ENCODE data around the gene REEP1.

Gene REEP1, protein sequence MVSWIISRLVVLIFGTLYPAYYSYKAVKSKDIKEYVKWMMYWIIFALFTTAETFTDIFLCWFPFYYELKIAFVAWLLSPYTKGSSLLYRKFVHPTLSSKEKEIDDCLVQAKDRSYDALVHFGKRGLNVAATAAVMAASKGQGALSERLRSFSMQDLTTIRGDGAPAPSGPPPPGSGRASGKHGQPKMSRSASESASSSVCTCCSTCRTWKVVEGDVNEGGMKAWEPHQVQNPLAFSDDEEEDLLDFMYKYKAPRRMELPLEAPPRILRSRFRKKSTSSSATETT

GRCh38 chr2:86337244-86337835 is at the start of gene REEP1:
REEP1 (minus strand) TSS chr2:86337626; CDS start chr2:86337510, 116 bp downstream.
- peak within 1 kb of the TSS; percentile 34 for H3K4me3 ChIP-seq (ENCODE audit: low read depth, low read length)
- no peak for DNase-seq (ENCODE audit: low read depth)

GRCh38 chr2:86383844-86384243 is 46.4 kb upstream of the REEP1 start:
- DNase-seq (ENCODE audit: low read depth): peak; percentile 64
- no peak overlapping the region for H3K4me3 ChIP-seq (ENCODE audit: low read depth, low read length)

DNA sequence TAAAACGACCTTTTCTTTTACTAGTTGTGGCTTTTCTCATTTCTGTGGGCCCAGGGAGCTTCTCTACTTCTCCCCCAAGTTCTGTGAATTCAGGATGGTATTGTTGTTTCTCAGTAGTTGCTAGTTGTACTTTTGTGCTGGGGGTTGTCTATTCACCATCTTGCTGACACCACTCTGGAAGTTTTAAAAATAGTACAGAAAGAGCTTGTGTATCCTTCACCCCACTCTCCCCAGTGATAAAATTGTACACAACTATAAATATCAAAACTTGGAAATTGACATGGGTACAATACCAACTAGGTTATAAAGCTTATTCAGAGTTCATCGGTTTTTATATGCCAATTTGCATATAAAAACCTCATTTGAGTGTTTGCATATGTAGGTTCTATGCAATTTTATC is 45.3 kb upstream of the REEP1 start:
- no peak overlapping the region for H3K4me3 ChIP-seq (ENCODE audit: low read depth, low read length)
- DNase-seq (ENCODE audit: low read depth): no peak

DNA sequence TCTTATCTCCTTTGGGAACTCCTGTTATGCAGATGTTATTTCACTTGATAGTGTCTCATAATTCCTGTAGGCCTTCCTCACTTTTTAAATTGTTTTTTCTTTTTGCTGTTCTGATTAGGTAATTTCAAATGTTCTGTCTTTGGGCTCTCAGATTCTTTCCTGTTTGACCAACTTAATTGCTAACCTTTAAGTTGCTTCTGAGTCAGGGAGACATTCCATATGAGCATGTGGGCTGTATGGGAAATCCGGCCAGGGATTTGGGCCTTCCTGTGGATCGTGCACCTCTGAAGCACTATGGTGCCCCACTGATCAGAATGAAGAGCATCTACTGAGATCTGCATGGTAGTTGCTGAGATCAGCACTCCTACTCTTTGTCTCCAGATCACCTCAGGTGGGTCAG is 44.7 kb upstream of the REEP1 start:
- H3K4me3 ChIP-seq (ENCODE audit: low read depth, low read length): no peak overlapping the region
- DNase-seq (ENCODE audit: low read depth): no peak

- DNase-seq (ENCODE audit: low read depth): no peak
- no peak overlapping the region for H3K4me3 ChIP-seq (ENCODE audit: low read depth, low read length)
Observed at GRCh38 chr2:86378469-86378868, 41.0 kb upstream of the REEP1 start.

DNA sequence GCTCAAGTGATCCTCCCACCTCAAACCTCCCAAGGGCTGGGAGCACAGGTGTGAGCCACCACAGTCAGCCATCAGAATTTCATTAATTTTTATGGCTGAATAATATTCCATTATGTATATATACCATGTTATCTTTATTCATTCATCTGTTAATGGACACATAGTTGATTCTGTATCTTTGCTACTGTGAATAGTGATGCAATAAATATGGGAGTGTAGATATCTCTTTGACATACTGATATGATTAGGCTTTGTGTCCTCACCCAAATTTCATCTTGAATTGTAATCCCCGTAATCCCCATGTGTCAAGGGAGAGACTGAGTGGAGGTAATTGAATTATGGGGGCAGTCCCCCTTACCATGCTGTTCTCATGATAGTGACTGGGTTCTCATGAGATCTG is 38.2 kb upstream of the REEP1 start:
- no peak overlapping the region for H3K4me3 ChIP-seq (ENCODE audit: low read depth, low read length)

GRCh38 chr2:86372641-86373502 is 35.4 kb upstream of the REEP1 start:
- DNase-seq (ENCODE audit: low read depth): no peak
- no peak overlapping the region for H3K4me3 ChIP-seq (ENCODE audit: low read depth, low read length)

More for the DNA sequence above, 38.2 kb upstream of the REEP1 start:
- DNase-seq (ENCODE audit: low read depth): no peak

- no peak overlapping the region for H3K4me3 ChIP-seq (ENCODE audit: low read depth, low read length)
- no peak for DNase-seq (ENCODE audit: low read depth)
Observed at GRCh38 chr2:86372133-86372532, 34.7 kb upstream of the REEP1 start.

- DNase-seq (ENCODE audit: low read depth): no peak
- H3K4me3 ChIP-seq (ENCODE audit: low read depth, low read length): no peak overlapping the region
Observed at GRCh38 chr2:86371527-86371926, 34.1 kb upstream of the REEP1 start.

DNA sequence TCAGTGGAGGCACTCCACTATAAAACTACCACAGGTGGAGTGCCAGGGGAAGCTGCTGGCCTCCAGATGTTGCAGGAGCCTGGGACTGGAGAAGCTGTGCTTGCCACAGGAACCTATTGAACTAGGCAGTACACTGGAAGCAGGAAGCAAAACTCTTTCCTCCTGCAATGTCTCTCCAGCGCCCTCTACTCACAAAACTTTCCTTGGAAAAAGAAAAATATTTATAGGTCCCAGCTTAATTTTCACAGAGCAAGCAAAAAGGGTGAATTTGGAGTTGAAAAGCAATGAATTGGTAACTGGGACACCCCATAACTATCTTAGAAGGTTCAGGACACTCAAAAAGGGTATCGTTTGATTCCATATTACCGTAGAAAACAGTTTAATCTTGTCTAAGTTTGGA is 33.2 kb upstream of the REEP1 start:
- no peak for DNase-seq (ENCODE audit: low read depth)
- H3K4me3 ChIP-seq (ENCODE audit: low read depth, low read length): no peak overlapping the region

DNA sequence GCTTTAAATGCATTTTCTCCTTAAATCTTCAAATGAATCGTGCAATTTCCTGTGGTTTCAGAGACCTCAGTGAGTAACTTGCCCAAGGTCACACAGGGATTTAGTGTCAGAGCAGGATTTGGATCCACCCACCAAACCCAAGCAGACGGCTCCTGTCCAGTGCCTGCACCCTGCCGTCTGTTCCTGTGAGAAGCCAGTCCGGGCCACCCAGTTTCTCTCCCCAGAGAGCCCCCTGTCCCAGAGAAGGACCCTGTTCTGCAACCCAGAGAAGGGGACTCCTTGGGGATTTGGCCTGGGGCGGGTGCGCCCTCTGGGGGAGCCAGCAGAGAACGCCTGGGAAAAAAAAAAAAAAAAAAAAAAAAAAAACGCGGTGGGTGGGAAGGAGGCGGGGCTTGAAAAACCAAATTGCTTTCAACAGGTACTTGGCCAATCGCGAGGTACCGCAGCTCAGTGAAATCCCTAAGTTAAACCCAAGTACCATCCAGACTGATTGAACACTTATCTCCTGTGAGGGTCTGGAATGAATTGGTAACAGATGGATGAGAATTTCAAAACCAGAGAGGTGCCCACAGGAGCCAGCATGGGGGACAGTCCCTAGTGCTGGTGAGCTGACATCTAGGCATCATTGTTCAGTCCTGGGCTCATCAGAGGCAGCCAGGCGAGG is 30.9 kb upstream of the REEP1 start:
- DNase-seq (ENCODE audit: low read depth): peak; percentile 19
- peak overlapping the region; percentile 8 for H3K4me3 ChIP-seq (ENCODE audit: low read depth, low read length)

DNA sequence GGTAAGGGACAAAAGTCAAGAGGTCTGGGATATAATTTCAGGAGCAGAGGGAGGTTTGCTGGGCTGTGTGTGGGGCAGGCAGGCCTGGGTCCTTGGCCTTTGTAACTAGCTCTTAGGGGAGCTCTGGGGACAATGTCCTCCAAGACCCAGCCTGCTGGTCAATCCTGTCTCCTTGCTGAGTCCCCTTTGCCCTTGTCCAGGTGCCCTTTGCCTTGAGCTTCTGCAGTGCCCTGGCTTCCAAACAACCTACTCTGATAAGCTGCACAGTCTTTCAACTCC is 30.0 kb upstream of the REEP1 start:
- DNase-seq (ENCODE audit: low read depth): no peak
- no peak overlapping the region for H3K4me3 ChIP-seq (ENCODE audit: low read depth, low read length)

- no peak overlapping the region for H3K4me3 ChIP-seq (ENCODE audit: low read depth, low read length)
- no peak for DNase-seq (ENCODE audit: low read depth)
Observed at GRCh38 chr2:86366651-86367498, 29.4 kb upstream of the REEP1 start.

DNA sequence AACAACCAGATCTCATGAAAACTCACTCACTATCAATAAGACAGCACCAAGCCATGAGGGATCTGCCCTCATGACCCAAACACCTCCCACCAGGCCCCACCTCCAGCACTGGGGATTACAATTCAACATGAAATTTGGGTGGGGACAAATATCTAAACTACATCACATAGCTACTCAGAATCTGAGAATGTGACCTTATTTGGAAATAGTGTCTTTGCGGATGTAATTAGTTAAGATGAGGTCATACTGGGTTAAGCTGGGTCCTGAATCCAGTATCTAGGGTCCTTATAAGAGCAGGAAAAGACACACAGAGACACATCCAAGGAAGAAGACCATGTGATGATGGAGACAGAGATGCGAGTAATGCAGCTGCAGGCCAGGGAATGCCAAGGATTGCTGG is 27.5 kb upstream of the REEP1 start:
- H3K4me3 ChIP-seq (ENCODE audit: low read depth, low read length): no peak overlapping the region
- no peak for DNase-seq (ENCODE audit: low read depth)

DNA sequence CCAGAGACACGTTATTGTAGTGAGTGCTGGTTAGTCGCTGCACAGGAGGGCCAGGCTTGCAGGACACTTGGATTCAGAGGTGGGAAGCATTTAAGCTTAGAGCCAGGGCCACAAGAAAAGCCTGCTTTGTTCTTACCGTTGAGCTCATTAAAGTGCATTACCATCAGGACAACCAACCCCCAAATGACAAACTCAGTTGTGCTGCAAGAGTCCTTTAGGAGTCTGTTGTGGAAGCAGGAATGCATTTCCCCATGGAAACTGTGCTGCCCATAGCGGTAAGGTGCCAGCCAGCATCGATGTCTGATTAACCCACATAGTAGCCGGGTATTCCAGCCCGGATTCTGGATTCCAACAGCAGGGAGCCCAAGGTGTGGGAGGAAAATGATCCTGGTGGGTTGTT is 23.4 kb upstream of the REEP1 start:
- H3K4me3 ChIP-seq (ENCODE audit: low read depth, low read length): no peak overlapping the region
- no peak for DNase-seq (ENCODE audit: low read depth)

GRCh38 chr2:86358957-86359356 is 21.5 kb upstream of the REEP1 start:
- DNase-seq (ENCODE audit: low read depth): no peak
- H3K4me3 ChIP-seq (ENCODE audit: low read depth, low read length): no peak overlapping the region

DNA sequence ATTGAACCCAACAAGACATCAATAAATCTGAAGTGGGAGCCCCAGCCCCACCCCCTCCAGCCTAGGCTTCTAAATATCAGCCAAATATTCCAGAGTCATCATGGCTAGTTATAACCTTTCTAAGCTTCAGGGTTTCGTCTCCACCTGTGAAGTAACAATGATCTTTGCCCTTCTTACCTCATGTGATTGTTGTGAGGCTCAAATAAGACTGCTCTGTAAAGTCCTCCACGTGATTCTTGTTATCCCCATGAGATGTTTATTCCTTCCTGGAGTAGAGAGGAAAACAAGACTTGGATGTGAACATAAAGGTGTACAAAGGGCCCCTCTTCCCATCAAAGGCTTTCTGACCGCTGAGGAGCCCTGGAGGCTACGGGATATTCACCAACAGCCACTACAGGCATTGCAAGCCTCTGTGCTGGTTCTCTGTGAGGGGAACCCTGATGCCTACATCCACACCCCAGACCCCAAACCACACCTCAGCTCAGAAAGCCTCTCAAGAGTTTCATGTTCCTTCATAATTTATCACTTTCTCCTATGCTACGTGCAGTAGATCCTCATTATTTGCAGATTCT is 20.1 kb upstream of the REEP1 start:
- no peak for DNase-seq (ENCODE audit: low read depth)
- no peak overlapping the region for H3K4me3 ChIP-seq (ENCODE audit: low read depth, low read length)

DNA sequence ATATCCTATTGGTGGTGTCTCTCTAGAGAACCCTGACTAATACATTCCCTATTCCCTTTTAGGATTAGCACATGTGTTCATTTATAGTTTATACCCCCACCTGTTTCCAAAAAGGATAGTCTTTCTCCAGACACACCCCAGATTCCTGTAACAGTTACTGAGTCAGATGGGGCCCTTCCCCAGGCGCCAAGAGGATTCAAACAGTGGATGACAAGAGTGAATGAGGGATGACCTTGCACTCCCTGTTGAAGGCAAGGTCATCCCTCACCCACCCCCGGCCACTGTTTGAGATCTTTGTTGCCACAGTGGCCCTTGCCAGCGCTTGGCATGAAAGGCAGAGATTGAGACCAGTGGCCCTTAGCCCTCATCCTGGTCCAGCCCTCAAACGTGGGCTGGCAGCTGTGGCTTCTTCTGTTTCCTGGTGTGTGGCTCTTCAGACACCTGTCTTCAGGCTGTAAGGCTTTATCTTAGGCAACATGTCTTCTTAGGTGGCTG is 15.3 kb upstream of the REEP1 start:
- no peak for DNase-seq (ENCODE audit: low read depth)

GRCh38 chr2:86352137-86352726 is 14.8 kb upstream of the REEP1 start:
- H3K4me3 ChIP-seq (ENCODE audit: low read depth, low read length): no peak overlapping the region
- no peak for DNase-seq (ENCODE audit: low read depth)

More for the DNA sequence above, 15.3 kb upstream of the REEP1 start:
- H3K4me3 ChIP-seq (ENCODE audit: low read depth, low read length): no peak overlapping the region
